BLaER1 (cell line): Measurements from ENCODE around the gene ATP6V1F.

ENCODE experiments used
- H3K27ac ChIP-seq: shearing (Covaris generic); formaldehyde crosslinking; 2 replicates; pipeline ENCODE4 v1.8.1; 2022
- H3K27me3 ChIP-seq: shearing (Covaris generic); formaldehyde crosslinking; 2 replicates; pipeline ENCODE4 v1.8.1; 2022
- H3K36me3 ChIP-seq: shearing (Covaris generic); formaldehyde crosslinking; 2 replicates; pipeline ENCODE4 v1.8.1; 2022
- H3K4me1 ChIP-seq: shearing (Covaris generic); formaldehyde crosslinking; 2 replicates; pipeline ENCODE4 v1.8.1; 2022
- H3K4me2 ChIP-seq: shearing (Covaris generic); formaldehyde crosslinking; 2 replicates; pipeline ENCODE4 v1.8.1; 2022
- H3K4me3 ChIP-seq: shearing (Covaris generic); formaldehyde crosslinking; 2 replicates; pipeline ENCODE4 v1.8.1; 2022
- H3K9ac ChIP-seq: shearing (Covaris generic); formaldehyde crosslinking; 2 replicates; pipeline ENCODE4 v1.8.1; 2022
- H3K9me3 ChIP-seq: shearing (Covaris generic); formaldehyde crosslinking; 2 replicates; pipeline ENCODE4 v1.8.1; 2022
- H4K20me1 ChIP-seq: shearing (Covaris generic); formaldehyde crosslinking; 2 replicates; pipeline ENCODE4 v1.8.1; 2022
- Cebpa-rat ChIP-seq: shearing (Covaris generic); IDR thresholded peaks from 2 replicates; pipeline ENCODE4 v1.8.1; 2022

The ATP6V1F gene

DNA sequence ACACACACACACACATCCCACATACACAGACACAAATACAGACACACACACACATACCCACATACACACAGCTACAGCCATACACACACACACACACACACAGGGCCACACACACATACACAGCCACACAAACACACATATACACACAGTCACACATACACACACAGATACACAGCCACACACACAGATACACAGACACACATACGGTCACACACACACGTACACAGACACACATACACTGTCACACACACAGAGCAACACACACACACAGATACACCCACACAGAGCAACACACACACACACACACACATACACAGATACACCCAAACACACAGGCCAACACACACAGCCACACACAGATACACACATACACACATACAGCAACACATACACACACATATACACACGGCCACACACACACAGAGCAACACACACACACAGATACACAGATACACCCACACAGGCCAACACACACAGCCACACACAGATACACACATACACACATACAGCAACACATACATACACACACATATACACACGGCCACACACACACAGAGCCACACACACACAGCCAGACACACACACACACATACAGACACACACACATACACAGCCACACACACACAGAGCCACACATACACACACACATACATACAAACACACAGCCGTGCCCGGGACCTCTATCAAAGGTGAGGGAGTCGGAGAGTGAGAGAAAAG is 25.5 kb downstream of the ATP6V1F start:
- peaks cover 9% of the 10 kb centered on the region for H3K4me1 ChIP-seq
- no peak overlapping the region for H3K9ac ChIP-seq
- H4K20me1 ChIP-seq: no peaks in the 10 kb centered on the region
- H3K27ac ChIP-seq: no peak overlapping the region
- no peak overlapping the region for H3K4me2 ChIP-seq
- no peak overlapping the region for H3K4me3 ChIP-seq
- no peak for TF ChIP-seq Cebpa-rat
- H3K9me3 ChIP-seq: no peaks in the 10 kb centered on the region
- peaks cover 47% of the 10 kb centered on the region for H3K27me3 ChIP-seq
- no peaks in the 10 kb centered on the region for H3K36me3 ChIP-seq

DNA sequence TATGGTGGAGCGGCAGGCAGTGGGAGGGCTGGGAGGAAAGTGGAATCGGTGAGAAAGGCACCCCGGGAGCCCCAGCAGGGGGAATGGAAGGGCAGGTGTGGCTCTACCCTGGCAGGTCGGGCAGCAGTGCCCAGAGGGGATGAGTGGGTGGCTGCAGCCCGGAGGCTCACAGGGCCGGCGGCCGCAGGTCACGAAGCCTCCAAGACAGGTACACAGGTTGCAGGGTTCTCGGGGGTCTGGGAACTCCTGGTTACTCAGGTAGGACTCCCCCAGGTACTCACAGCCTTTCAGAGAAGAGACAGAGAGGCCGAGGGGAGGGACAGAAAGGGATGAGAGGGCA is 26.1 kb downstream of the ATP6V1F start:
- Histone ChIP-seq H3K27ac (no peak overlapping the region), H3K4me2 (no peak overlapping the region), H3K4me3 (no peak overlapping the region), H3K4me1 (peaks cover 7% of the 10 kb centered on the region), H3K36me3 (no peaks in the 10 kb centered on the region), H3K9ac (no peak overlapping the region), H3K27me3 (peaks cover 47% of the 10 kb centered on the region), H3K9me3 (no peaks in the 10 kb centered on the region), H4K20me1 (no peaks in the 10 kb centered on the region)
- TF ChIP-seq Cebpa-rat: no peak

DNA sequence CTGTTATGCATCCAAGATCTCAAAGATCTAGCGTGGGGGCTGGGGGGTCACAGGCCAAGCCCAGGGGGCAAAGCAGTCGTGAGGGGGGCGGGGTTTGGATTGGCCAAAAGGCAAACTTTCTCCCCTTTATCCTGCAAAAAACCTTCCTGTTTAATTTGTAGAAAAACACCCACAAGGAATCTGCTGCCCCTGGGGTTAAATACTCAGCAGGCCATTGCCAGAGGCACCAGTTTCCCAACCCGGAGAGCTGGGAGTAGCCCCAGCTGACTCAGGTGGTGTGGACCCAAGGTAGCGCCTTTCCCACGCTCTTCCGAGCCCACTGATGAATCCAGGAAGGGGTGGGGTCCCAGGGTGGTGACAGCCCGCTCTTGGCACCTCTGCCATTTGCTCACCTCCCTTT is 26.5 kb downstream of the ATP6V1F start:
- H3K9me3 ChIP-seq: no peaks in the 10 kb centered on the region
- H3K9ac ChIP-seq: no peak overlapping the region
- H3K27ac ChIP-seq: no peak overlapping the region
- no peaks in the 10 kb centered on the region for H3K36me3 ChIP-seq
- no peak overlapping the region for H3K4me2 ChIP-seq
- no peaks in the 10 kb centered on the region for H4K20me1 ChIP-seq
- no peak for TF ChIP-seq Cebpa-rat
- H3K4me1 ChIP-seq: peaks cover 3% of the 10 kb centered on the region
- H3K27me3 ChIP-seq: peaks cover 47% of the 10 kb centered on the region
- no peak overlapping the region for H3K4me3 ChIP-seq

DNA sequence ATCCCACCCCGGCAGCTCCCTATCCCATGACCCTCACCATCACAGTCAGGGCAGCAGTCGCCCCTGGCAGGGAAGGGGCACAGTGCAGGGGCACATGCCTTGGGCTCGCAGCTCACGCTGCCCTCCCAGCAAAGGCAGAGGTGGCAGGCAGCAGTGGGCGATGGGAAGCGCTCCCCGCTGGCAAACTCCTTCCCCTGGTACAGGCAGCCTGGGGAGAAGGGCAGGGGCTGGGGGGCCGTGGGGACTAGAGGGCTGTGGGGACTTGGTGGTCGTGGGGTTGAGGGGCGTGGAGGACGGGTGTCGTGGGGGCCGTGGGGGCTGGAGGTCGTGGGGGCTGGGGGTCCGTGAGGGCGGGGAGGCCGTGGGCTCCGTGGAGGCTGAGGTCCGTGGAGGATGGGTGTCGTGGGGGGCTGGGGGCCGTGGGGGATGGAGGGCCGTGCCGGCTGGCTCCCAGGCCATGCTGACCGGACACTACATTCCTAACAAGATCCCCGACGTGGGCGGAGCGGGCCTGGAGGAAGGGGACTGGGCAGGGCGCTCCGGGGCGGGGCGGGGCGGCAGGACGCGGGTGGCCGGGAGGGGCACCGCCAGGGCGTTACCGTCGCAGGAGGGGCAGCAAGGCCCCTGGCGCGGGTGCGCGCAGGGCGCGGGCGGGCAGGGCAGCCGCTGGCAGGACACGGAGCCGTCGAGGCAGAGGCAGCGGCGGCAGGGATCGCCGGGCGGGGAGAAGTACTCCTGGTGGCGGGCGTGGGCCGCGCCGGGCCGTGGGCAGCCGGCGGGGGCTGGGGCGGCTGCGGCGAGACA is 27.9 kb downstream of the ATP6V1F start:
- Histone ChIP-seq H4K20me1 (no peaks in the 10 kb centered on the region), H3K27ac (no peak overlapping the region)
- no peak for TF ChIP-seq Cebpa-rat

DNA sequence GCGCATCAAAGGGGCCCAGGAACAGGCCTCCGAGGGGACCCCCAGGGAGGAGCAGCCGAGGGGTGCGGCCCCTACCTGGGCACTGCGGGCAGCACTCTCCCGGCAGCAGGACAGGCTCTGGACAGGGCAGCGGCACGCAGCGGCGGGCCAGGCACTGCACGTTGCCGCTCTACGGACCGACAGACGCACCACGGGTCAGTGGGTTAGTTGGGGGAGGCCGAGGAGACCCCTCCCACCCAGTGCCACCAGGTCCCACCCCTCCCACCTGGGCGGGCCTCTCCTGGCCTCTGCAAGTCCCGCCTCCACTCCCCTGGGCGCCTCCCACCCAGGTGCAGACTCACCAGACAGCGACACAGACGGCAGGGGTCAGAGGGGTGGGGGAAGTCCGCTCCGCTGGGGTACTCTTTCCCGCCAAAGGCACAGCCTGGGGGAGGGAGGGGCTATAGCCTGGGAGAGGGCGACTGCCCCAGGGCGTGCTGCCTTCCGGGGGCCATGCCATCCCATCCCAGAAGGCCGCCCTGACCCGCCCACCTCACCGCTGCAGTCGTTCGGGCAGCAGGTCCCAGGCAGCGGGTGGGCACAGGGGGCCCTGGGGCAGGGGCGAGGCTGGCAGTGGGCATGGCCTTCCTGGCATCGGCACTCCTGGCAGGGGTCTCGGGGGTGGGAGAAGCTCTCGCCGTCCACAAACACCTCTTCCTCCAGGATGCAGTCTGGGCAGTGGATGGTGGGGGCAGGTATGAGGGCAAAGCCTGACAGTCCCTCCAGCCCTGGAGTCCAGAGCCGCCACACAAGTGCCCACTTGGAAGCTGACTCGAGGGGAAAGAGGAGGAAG is 28.7 kb downstream of the ATP6V1F start:
- Histone ChIP-seq H3K9me3 (no peaks in the 10 kb centered on the region), H3K4me2 (no peak overlapping the region), H3K27ac (no peak overlapping the region), H3K36me3 (no peaks in the 10 kb centered on the region), H3K4me1 (no peaks in the 10 kb centered on the region; the same call in 1 of the 2 replicates), H3K27me3 (peaks cover 47% of the 10 kb centered on the region), H3K9ac (no peak overlapping the region), H3K4me3 (no peak overlapping the region), H4K20me1 (no peaks in the 10 kb centered on the region)
- TF ChIP-seq Cebpa-rat: no peak

More for the DNA sequence above, 27.9 kb downstream of the ATP6V1F start:
- H3K36me3 ChIP-seq: no peaks in the 10 kb centered on the region
- H3K27me3 ChIP-seq: peaks cover 47% of the 10 kb centered on the region
- no peaks in the 10 kb centered on the region; the same call in 1 of the 2 replicates for H3K4me1 ChIP-seq
- no peaks in the 10 kb centered on the region for H3K9me3 ChIP-seq
- no peak overlapping the region for H3K9ac ChIP-seq
- no peak overlapping the region for H3K4me2 ChIP-seq
- H3K4me3 ChIP-seq: no peak overlapping the region

DNA sequence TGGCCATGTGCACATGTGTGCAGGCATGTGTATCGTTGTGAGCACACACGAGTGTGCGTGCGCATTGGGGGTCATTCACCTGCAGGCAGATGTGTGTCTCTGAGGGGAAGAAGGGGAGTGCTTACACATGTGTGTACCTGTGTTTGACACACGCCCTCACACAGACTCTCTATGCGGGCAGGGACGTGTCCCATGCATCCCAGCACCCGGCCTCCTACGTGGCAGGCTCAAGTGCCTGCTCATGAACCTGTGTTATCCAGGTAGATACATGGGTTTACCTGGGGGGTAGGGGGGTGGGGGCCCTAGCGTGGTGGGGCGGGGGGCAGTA is 29.2 kb downstream of the ATP6V1F start:
- H3K9me3 ChIP-seq: no peaks in the 10 kb centered on the region
- H3K27ac ChIP-seq: no peak overlapping the region

DNA sequence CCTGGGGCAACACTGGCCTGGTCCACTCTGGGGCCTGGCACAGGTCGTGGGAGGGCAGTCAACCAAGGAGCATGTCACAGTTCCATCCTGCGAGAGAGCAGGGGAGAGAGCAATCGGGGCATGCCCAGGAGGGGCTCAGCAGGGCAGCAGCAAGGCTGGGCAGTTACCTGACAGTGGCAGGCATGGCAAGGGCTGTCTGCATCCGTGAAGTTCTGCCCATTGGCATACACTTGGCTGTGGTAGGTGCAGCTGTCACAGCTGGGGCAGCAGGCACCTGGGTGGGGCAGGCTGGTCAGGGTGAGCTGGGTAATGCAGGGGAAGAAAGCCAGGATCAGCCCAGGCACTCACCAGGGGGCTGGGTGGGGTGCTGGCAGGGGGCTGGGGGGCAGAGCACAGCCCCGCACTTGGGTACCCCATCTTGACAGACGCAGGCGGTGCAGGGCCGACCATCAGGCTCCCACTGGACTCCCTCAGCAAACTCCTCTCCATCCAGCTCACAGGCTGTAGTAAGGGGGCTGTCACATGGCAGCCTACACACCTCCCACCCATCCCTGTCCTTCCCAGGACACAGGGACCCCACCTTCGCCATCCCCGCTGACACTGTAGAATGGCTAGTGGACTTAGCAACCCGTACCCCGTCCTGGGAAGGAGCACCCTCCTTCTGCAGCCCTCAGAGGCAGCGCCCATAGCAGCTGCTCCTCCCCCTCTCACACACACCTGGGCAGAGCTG is 30.0 kb downstream of the ATP6V1F start:
- Histone ChIP-seq H3K9ac (no peak overlapping the region), H3K4me1 (no peaks in the 10 kb centered on the region), H4K20me1 (no peaks in the 10 kb centered on the region), H3K9me3 (no peaks in the 10 kb centered on the region), H3K36me3 (no peaks in the 10 kb centered on the region), H3K4me3 (no peak overlapping the region), H3K27me3 (peaks cover 47% of the 10 kb centered on the region), H3K4me2 (no peak overlapping the region), H3K27ac (no peak overlapping the region)
- no peak for TF ChIP-seq Cebpa-rat

More for the DNA sequence above, 29.2 kb downstream of the ATP6V1F start:
- peaks cover 47% of the 10 kb centered on the region for H3K27me3 ChIP-seq
- no peaks in the 10 kb centered on the region; the same call in 1 of the 2 replicates for H3K4me1 ChIP-seq
- H3K4me2 ChIP-seq: no peak overlapping the region
- no peak overlapping the region for H3K9ac ChIP-seq
- no peak overlapping the region for H3K4me3 ChIP-seq
- no peaks in the 10 kb centered on the region for H4K20me1 ChIP-seq
- no peaks in the 10 kb centered on the region for H3K36me3 ChIP-seq
- no peak for TF ChIP-seq Cebpa-rat

DNA sequence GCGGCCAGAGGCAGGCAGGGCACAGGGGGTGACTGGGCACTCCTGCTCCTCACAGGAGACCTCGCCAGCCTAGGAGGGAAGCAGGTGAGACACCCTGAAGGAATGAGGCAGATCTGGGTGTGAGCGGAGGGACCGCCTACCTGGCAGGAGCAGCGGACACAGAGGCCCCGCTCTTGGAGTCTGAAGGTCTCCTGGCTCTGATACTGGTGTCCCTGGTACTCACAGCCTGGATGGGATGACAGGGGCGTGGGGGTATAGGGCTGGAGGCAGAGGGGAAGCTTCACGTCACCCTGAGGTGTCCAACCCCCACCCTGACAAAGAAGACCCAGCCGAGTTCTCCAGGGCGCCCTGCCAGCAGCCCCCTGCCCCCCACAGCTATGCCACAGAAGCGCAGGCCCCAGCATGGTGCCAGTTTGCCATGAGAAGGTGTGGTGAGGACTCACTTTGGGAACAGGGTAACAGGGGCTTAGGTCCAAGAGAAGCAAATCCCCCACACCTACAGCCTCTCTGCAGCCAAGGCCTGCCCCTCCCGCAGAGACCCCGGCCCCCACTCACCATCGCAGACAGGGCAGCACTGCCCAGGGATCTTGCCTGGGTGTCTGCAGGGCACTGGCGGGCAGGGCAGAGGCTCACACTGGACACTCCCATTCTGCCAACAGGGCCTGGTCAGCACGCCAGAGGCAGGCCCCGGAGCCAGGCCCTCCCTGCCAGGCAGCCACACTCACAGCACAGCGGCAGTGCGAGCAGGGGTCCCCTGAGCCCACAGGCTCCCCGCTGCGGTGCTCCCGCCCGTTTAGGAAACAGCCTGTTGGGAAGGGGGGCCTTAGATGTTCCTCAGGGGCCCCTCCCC is 30.8 kb downstream of the ATP6V1F start:
- Histone ChIP-seq H3K4me3 (no peak overlapping the region), H3K4me1 (no peaks in the 10 kb centered on the region), H3K4me2 (no peak overlapping the region)

DNA sequence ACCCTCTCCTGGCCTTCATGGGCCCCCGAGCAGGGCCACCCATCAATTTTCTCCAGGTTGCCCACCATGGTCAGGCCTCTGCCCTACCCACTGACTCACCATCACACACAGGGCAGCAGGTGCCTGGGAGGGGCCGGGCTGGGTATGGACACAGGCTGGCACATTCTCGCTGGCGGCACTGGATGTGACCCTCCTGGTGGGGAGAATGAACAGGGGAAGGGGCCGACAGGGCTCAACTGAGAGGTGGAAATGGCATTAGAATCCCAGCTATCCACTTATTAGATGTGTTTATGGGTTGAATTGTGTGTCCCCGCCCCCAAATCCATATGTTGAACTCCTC is 31.4 kb downstream of the ATP6V1F start:
- no peak for TF ChIP-seq Cebpa-rat
- H3K4me3 ChIP-seq: no peak overlapping the region
- H3K27me3 ChIP-seq: peaks cover 34% of the 10 kb centered on the region
- no peak overlapping the region for H3K27ac ChIP-seq
- no peak overlapping the region for H3K9ac ChIP-seq
- peaks cover 12% of the 10 kb centered on the region for H3K9me3 ChIP-seq
- no peaks in the 10 kb centered on the region for H3K4me1 ChIP-seq
- no peak overlapping the region for H3K4me2 ChIP-seq
- H3K36me3 ChIP-seq: no peaks in the 10 kb centered on the region
- no peaks in the 10 kb centered on the region for H4K20me1 ChIP-seq

More for the DNA sequence above, 30.8 kb downstream of the ATP6V1F start:
- no peaks in the 10 kb centered on the region for H4K20me1 ChIP-seq
- H3K27ac ChIP-seq: no peak overlapping the region
- H3K9me3 ChIP-seq: peaks cover 6% of the 10 kb centered on the region
- TF ChIP-seq Cebpa-rat: no peak
- H3K36me3 ChIP-seq: no peaks in the 10 kb centered on the region
- peaks cover 39% of the 10 kb centered on the region for H3K27me3 ChIP-seq
- no peak overlapping the region for H3K9ac ChIP-seq
